ENCODE measurements around the gene ITGB7.
A peak's percentile ranks its signal among the peaks of the same experiment; 100 is the strongest.

The ITGB7 gene

DNA sequence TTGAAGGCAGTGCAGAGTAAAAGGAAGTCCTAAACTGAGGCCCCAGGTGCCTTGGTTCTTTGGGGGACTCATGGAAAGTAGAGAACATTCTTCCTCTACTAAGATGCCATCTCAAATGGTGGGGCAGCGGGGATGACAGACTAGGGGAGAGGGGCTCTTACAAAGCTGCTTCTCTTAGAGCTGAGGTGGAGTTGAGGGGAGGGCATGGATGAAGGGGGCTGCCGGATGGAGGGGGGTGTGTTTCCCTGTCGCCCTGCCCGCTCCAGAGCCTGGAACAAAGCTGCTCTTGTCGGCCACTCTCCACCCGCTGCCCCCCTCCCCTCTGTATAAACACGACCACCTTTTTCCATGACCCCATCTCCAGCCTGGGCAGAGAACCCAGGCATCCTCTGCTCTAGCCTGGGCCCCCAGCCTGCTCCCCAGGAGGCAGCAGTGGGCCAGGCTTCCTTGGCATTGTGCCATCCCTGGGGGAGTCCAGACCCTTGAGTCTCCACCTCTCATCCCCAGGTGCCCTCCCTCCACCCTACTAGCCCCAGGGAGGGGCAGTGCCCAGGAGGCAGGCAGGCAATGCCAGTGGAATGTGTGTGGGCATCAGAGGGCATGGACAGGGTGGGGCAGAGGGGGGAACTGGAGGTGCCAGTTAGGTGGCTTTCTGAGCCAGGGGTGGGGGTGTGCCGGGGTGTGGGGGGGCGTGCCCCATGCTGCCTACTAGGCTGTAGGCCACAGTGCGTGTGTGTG lies 23.2 kb upstream of the ITGB7 start:
- no peak for DNase-seq (ENCODE audit: low spot score)

DNA sequence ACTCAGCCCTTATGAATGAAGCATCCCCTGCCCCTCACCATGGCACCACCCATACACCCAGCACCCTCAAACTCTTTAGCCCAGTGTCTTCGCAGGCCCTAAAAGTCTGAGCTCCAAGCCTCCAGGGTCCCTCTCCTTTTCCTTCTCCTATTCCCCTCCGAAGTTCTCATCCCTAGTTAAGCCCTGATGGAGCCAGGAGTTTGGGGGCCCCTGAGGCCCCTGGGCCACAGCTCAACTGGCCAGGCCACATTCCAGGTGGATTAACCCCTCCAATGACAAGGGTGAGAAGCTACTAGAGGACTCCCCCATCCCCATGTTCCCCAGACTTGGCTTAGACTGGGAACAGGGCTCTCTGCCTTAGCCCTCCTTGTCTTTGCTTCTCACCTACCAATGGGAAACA lies 22.4 kb upstream of the ITGB7 start:
- no peak for DNase-seq (ENCODE audit: low spot score)

- no peak for DNase-seq (ENCODE audit: low spot score)
Observed at GRCh38 chr12:53227836-53228235, 20.8 kb upstream of the ITGB7 start.

- no peak for DNase-seq (ENCODE audit: low spot score)
Observed at GRCh38 chr12:53227341-53227740, 20.3 kb upstream of the ITGB7 start.

GRCh38 chr12:53226815-53227214 lies 19.8 kb upstream of the ITGB7 start:
- no peak for DNase-seq (ENCODE audit: low spot score)

- no peak for DNase-seq (ENCODE audit: low spot score)
Observed at GRCh38 chr12:53225635-53226424, 18.8 kb upstream of the ITGB7 start.

GRCh38 chr12:53224897-53225634 lies 18.0 kb upstream of the ITGB7 start:
- DNase-seq (ENCODE audit: low spot score): no peak

GRCh38 chr12:53224061-53224896 lies 17.2 kb upstream of the ITGB7 start:
- DNase-seq (ENCODE audit: low spot score): peak; percentile 79

DNA sequence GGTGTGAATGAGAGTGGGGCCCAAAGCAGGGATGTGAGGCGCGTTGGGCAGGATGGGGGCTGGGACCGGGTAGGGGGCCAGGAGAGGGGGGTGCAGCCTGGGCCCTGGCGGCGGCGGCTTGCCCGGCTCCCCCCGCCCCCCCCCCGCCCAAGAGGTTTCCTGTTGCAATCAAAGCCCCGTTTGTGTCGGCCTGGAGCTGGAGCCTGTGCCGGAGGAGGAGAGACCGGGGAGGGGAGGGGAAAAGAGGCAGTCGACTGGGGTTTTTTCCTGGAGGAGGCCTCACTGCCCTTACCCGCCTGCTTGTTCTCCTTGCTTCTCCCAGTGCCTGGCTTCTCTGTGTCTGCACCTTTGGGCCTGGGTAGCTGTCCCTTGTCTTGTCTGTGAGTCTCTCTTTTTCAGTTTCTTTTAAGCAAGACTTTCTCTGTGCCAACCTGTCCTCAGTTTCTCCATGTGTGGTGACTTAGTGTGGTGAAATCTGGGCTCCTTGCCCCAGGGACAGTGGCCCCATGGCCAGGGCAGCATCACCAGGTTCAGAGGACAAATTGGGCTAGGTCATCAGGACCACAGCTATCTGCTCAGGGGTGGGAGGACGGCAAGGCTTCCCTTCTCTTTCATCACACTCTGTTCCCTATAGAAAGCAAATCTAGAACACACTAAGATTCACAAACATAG lies 16.5 kb upstream of the ITGB7 start:
- DNase-seq (ENCODE audit: low spot score): no peak

- no peak for DNase-seq (ENCODE audit: low spot score)
Observed at GRCh38 chr12:53222806-53223261, 15.8 kb upstream of the ITGB7 start.

DNA sequence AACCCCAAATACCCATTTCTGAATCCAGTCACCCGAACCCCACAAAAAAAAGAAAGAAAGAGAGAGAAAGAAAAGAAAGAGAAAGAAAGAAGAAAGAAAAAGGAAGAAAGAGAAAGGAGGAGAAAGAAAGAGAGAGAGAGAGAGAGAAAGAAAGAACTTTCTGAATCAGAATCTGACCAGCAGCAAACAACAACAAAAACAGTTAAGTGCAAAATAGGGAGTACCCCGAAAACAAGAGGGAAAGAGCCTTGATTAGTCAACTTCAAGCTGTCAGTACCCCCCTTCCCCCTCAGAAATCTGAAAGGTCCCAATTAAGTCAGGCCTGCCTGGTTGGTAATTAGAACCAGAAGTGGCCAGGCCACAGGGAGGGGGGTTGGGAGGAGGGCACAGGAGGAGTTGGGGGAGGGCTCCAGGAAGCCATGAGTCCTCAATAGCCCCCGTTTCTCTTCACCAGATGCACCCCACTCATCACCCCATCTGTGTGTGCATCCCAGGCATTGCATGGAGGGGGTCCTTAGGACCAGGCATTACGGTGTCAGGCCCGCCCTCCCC lies 15.2 kb upstream of the ITGB7 start:
- no peak for DNase-seq (ENCODE audit: low spot score)

DNA sequence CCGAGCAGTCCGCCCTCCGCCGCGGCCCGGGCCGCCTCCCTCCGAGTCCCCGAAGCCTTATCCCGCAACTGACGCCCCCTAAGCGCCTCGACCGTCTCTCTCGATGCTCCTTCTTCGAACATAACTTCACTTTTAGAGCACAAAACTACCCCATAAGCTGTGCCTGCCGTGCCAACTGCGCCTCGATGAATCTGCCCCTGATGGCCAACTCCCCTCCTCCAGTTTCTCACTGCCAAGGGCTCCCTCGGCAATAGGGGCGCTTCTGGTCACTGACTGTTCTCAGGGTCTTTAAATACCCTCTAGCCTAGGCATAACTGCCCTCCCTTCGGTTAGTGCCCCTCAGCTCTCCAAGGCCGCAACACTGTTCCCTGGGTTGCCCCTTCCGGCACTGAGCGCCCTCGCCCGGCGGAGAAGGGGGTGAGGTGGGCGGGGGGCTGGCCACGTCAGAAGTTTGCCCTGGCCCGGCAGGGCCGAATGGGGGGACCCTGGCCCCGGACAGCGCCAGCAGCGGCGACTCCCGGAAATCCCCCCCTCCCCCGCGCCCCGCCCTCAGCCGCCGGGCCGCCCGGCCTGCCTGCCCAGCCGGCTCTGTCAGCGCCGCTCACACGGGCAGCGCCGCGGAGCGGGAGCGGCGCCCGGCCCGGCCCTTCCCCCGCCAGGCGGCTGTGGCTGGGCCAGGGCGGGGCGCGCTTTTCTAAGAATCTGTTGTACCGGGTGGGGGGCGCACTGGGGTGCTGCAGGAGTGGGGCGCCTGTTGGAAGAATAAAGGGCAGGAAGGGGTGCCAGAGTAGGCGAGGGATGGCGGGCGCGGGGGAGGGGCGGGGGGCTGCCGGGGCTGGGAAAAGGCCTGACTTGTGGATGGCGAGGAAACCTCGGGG lies 14.4 kb upstream of the ITGB7 start:
- peak; percentile 85 for DNase-seq (ENCODE audit: low spot score)

DNA sequence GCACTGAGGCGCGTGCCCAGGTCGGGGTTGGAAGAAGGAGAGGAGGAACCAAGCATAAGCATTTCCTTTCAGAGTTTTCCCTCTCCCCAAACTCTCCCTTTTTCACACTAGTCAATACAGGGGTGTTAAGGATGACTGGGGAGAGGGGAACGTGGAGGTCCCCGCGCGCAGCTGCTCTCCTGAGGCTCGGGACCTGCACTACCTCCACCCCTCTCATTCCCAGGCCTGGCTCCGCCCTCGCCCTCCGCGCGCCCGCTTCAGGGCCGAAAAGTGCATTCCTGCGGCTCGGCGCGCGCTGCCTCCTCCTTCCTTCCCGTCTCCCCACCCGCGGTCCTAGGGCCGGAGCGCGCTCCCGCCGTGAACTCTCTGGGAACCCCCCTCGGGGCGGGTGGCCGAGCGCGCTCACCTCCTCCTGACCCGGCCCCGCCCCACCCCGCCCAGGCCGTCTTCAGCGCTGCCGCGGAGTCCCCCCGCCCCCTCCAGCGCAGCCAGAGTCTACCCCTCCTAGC lies 13.7 kb upstream of the ITGB7 start:
- peak; percentile 87 for DNase-seq (ENCODE audit: low spot score)

GRCh38 chr12:53219956-53220693 lies 13.1 kb upstream of the ITGB7 start:
- DNase-seq (ENCODE audit: low spot score): peak; percentile 69

GRCh38 chr12:53219292-53219955 lies 12.4 kb upstream of the ITGB7 start:
- no peak for DNase-seq (ENCODE audit: low spot score)

- DNase-seq (ENCODE audit: low spot score): no peak
Observed at GRCh38 chr12:53218551-53219291, 11.7 kb upstream of the ITGB7 start.

DNA sequence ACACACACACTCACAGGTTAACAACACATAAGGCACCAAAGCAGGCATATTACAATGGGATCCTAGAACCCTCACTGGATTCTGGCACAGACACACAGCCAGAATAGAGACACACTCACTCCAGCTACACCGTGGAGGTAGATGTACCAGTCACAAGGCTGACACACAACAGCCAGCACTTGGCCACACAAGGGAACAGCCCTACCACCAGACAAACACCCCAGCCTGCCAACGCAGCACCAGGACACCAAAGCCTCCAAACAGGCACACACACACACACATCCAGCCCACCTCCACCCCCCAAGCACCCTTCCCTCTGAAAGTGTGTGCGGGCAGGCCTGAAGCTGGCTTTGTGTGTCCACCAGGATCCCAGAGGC lies 10.9 kb upstream of the ITGB7 start:
- DNase-seq (ENCODE audit: low spot score): no peak

All from iPS-NIHi11 (cell line).